GM19467 (cell line): ENCODE data around the gene ADAM33.

Source experiments
- ATAC-seq: cut with Tn5 transposase; IDR thresholded peaks from one replicate; pipeline ENCODE4 v1.9.1; 2021; ENCODE audit warnings: mild to moderate bottlenecking, moderate library complexity; ENCODE audit not compliant: unreplicated experiment

The ADAM33 gene, protein sequence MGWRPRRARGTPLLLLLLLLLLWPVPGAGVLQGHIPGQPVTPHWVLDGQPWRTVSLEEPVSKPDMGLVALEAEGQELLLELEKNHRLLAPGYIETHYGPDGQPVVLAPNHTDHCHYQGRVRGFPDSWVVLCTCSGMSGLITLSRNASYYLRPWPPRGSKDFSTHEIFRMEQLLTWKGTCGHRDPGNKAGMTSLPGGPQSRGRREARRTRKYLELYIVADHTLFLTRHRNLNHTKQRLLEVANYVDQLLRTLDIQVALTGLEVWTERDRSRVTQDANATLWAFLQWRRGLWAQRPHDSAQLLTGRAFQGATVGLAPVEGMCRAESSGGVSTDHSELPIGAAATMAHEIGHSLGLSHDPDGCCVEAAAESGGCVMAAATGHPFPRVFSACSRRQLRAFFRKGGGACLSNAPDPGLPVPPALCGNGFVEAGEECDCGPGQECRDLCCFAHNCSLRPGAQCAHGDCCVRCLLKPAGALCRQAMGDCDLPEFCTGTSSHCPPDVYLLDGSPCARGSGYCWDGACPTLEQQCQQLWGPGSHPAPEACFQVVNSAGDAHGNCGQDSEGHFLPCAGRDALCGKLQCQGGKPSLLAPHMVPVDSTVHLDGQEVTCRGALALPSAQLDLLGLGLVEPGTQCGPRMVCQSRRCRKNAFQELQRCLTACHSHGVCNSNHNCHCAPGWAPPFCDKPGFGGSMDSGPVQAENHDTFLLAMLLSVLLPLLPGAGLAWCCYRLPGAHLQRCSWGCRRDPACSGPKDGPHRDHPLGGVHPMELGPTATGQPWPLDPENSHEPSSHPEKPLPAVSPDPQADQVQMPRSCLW

DNA sequence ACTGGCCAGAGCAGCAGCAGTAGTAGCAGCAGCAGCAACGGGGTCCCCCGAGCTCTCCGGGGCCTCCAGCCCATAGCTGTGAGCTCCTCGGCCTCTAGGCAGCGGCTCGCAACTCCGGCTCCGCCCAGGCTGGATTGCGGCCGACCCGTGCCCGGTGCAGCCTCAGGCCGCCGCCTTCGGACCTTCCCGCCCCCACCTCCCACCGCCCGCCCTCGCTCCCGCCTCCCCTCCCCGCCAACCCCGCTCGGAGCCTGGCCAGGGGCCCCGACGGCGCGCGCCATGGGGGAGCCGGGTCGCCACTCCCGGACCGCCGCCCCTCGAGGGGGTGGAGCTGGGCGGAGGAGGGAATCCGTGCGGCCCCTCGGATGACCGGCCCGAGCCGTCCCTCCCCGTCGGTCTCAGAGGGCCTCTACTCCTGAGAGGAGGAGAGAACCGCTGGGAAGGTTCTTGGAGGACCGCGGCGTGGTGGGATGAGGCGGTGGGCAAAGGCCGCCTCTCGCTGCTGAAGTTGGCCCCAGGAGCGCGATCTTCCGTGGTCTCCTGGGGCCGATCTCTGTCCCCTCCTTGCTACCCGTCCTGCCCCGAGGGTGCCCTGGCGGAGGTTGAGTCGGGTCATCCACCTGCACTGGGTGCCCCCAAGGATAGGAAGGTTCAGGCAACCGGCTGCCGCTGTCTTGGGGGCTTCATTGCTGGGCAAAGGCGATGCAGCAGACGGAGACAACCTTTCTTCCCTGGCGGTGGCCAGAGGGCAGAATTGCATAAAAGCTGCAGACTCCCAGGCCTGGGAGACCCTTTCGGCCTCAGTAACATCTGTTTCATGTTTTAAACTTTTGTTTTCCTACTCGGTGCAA, at the start of gene ADAM33:
TSS of gene ADAM33 (minus strand) at position 80 of the 851 bp plus-strand sequence. CDS start at position 74, 6 bp downstream.
- no peak for ATAC-seq

DNA sequence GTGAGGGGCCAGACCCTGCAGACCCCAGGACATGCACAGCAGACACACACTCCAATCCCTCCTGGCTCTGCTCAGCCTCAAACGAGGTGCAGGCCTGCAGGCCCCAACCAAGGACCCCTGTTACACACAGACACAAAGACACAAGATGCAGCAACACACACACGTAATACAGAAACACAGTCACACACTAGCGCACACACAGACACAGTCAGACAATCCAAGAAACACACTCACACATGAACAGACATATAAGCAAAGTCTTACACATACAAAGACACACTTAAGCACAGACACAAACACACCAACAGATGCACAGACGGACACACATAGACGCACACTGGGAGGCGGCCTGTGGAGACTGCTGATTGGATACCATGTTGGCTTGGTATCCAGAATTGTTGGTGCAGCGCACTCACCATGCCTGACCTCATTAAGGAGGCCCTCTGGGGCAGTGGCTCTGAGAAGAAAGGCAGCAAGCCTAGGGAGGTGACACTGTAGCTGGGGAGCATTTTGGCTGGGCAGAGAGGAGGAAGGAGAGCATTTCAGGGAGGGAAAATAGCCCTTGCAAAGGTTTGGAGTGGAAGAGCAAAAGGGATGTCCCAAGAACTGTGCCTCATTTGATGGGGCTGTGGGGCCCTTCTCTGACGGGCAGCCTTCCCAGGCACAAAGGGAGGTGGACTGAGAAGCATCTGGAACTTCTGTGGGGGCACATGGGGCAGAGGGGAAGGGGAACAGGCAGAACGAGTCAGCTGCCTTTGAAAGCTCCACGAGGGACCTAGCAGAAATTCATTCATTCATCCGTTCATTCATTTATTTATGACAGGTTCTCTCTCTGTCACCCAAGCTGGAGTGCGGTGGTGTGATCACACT, 49.2 kb upstream of the ADAM33 start:
- ATAC-seq: no peak

DNA sequence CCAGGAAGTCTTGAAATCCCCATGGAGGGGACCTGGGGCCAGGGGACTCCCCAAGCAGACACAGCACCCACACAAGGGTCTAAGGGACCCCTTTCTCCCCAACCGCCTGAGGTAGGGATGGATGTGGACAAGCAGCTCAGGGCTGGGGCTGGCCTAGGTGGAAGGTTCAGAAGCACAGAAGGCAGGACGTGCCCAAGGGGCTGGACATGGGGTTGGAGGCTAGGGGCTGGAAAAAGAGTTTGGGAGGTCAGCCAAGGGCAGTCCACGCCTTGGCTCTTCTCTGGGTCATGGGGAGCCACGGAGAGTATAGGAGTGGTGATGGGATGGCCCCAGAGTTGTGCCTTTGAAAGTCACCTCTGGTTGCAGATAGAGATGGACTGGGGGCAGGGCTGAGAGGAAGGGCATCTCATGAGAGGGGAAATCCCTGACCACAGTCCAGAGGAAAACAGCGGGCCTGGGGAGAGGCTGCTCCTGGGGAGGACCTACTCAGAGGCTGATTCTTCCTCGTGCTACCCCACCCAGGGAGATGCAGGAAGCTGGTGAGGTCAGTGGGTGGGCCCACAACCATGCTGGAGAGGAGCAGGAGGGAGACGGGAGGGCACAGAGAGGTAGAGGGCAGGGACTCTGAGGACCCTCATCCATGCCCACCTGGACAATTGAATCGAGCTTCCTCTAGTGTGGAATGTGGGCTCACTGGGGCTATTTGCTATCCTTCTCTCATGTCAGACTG, 48.2 kb upstream of the ADAM33 start:
- ATAC-seq: no peak

DNA sequence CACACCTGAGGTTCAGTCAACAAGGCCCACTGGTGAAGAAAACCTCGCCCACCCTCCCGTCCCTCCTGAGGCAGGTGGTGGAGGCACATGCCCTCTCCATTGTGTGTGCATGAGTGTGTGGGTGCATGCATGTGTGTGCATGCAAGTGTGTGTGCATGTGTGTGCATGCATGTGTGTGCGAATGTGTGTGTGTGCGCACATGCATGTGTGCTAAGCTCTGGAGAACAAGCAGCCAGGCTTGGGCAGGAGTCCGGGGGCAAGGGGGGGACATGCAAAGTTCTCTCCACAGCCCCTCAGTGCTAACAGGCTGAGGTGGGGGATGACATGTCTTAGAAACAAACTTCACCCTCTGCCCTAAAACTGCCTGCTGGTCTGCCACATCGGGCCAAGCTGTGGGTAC, 47.6 kb upstream of the ADAM33 start:
- ATAC-seq: no peak

DNA sequence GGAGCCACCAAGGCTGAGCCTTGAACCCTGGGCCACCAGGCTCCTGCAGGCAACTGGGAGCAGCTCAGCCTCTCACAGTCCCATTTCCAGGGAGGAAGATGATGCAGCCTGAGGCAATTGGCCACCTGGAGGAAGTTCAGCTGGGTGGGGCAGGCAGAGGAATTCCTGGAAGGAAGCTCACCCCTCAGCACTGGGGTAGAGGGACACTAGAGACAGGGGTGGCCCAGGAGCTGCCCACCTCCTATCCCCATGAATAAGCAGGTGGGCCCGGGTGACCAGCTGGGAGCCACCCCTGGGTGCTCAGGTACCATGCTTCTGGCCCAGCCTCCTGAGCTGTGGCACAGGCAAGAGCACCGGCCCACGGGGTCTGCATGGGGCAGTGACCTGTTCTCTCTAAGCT, 47.1 kb upstream of the ADAM33 start:
- no peak for ATAC-seq

DNA sequence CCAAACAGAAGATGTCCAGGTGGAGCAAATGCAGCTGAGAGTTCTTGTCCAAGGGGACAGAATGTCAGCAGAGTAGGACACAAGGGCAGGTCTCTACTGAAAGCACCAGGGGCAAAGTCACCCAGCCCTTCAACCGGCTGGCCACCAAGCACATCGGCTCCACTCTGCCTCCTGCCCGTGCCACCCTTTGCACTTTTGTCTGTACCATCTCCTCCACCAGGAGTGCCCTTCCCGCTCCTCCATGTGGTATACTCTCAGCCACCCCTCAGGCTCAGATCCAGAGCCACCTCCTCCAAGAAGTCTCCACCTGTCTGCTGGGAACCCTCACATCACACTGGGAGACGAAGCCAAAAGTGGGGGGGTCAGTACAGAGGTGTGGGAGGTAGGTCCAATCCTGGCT, 46.5 kb upstream of the ADAM33 start:
- ATAC-seq: no peak

DNA sequence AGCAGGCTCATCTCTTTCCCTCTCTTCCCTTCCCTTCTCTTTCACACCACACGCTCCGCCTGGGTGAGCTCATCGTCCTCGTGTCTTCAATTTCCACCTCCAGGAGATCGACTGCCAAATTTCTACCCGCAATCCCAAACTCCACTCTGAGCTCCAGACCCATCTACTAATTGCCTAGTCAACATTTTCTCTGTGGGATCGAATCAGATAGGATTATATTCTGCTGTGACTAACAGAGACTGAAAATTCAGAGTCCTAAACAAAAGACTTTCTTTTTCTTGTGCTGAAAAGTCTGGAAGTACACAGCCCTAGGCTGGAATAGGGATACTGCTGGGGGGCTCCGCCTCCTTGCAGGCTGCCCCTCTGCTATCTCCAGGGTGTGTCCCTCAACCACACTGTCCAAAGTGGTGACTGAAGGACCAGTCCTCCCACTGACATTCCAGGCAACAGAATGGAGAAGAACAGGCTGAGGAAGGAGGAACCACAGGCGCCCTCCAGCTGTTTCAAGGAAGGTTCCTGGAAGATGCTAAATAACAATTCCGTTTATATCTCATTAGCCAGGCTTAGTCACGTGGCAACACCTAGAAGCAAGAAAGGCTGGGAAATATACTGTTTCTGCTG, 45.7 kb upstream of the ADAM33 start:
- ATAC-seq: no peak

DNA sequence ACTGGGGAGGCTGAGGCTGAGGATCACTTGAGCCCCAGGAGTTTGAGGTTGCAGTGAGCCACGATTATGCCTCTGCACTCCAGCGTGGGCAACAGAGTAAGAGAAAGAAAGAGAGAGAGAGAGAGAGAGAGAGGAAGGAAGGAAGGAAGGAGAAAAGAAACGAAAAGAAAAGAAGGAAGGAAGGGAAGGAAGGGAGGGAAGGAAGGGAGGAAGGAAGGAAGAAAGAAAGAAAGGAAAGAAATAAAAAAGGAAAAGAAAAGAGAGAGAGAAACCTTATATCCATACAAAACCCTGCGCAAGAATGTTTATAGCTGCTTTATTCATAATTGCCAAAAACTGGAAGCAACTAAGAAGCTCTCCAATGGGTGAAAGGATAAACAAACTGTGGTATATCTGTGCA, 42.5 kb upstream of the ADAM33 start:
- no peak for ATAC-seq

DNA sequence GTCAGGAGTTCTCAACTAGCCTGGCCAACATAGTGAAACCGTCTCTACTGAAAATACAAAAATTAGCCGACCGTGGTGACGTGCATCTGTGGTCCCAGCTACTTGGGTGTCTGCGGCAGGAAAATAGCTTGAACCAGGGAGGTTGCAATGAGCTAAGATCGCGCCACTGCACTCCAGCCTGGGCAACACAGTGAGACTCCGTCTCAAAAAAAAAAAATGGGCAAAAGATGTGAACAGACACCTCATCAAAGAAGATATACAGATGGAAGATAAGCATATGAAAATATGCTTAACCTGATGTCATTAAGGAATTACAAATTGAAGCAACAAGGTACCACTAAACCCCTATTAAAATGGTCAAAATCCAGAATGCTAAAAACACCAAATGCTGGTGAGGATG, 41.5 kb upstream of the ADAM33 start:
- no peak for ATAC-seq

DNA sequence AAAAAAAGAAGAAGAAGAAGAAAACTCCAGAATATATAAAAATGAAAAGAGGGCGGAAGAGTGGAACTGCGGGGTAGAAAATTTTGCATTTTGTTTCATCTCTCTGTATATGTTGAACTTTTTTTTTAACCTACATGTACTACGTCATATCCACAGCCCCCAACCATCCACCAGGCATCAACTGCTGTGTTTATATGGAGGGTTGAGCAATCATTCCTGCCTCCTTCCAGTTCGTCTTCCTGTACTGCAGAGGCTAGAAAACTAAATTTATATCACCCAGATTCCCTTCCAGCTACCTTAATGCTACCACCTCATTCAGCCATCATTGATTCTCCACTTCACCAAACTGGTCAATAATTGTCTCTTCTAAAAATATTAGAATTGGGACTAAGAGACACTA, 40.1 kb upstream of the ADAM33 start:
- no peak for ATAC-seq

DNA sequence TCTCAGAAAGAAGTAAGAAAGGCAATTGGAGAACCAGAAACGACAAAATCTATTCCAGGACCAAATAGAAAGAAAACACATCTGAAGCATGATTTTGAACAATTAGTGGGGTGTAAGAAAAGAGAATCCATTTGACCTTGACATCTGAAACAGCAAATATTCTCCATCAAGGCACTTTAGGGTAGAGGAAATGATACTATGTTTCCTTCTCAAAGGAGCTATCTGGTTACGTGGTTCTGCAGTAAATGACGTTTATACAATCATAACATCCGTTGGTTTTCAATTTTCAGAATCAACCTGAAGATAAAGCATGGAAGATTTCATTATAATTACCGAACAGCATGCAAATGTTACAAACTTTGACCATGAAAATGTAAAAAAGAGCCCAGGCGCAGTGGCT, 38.8 kb upstream of the ADAM33 start:
- no peak for ATAC-seq

DNA sequence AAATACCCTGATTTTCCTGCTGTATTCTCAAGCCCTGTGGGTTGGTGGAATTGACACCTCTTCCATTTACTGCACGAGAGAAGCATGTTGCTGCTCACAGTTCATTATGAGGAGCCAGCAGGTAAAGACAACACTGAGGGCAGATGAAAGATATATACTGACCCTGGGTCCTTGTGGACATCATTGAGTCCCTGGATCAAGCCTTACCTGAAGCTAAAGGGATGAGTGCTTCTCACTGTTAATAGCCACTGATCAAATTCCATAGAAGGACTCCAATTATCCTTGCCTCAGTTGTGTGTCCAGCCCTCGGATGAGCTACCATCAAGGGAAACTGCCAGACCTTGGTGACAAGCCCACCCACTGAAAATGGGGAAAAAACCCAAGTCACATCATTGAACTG, 38.3 kb upstream of the ADAM33 start:
- no peak for ATAC-seq

DNA sequence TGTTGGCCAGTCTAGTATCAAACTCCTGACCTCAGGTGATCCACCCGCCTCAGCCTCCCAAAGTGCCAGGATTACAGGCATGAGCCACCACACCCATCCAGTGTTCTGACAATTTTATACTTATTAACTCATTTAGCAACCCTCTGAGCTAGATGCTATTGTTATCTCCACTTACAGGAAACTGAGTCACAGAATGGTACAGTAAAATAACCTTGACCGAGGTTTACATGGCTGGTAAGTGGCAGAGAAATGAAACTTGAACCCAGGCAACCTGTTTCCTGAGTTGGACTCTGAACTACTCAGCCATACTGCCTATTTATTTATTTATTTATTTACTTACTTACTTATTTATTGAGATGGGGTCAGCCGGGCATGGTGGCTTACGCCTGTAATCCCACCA, 37.2 kb upstream of the ADAM33 start:
- no peak for ATAC-seq

DNA sequence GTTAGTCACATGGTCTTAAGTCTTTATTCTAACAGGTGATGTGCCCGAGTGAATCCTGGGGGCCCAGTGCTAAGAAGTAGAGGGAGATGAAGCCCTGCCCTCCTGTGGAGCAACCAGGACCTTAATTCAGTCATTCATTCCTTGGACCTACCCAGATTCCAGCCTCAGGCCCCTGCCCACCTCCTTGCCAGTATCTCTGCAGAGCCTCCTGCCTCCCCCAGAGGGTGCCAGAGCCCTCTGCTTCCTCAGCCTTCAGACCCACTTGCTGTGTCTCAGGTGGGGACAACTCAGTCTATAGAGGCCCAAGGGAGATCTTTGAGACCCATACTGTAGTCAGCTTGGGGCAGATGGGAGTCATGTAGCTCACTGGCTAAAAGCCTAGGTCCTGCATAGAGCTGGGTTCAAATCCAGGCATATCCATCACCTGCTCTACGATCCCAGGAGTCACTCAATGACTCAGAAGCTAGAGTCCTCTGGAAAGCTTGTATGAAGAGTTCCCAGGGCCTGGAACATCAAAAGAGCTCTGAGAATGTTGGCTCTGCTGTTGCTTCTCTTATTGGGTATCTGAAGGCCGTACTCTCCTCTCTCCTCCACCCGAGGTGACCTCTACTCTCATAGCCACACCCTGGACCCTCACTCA, 34.5 kb upstream of the ADAM33 start:
- ATAC-seq: no peak

DNA sequence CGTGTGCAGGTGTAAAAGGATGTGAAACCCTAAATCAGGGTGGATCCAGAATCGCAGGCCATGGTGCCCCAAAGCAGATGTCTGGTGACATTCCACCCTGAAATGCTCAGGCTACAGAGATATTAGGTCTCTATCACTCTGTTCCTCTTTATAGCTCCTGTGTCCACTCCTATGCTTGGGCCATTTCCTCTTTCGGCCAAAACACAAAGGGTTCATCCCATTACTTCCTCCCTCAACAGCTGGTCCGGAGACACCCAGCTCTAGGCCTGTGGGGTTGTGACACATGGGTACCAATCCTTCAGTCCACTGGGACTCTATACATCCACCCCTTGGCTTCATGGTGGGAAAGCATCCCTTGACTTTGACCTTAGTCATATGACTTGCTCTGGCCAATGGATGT, 32.3 kb upstream of the ADAM33 start:
- no peak for ATAC-seq

DNA sequence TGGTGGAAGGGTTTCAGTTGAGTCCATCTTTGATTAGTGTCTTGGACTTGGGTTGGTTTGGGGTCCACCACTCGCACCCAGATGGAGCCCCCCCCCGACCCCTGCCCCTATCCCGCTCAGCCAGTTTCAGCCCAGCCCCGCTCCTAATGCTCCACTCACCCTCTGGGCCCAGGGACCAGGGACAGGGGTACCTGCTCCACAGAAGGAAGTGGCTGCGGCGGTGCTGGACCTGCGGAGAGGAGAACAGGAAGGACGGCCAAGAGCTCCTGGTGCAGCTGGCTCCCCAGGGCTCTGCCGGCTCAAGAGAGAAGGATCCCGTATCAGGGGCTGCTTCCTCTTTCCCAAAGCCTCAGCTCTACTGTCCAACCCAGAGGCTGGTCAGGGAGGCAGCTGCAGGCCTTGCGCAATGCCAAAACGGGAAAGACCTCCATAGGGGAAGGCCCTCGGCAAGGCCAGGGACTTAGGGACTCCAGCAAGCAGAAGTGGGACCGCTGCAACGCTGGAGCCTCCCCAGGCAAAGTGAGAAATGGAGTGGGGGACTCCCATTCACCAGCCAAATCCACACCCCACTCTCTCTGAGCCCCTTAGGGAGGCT, 30.6 kb upstream of the ADAM33 start, which contains the start of gene SIGLEC1:
TSS of gene SIGLEC1 (minus strand) at position 322 of the 595 bp plus-strand sequence. CDS start 5,472 bp downstream, outside the sequence.
- ATAC-seq: no peak

DNA sequence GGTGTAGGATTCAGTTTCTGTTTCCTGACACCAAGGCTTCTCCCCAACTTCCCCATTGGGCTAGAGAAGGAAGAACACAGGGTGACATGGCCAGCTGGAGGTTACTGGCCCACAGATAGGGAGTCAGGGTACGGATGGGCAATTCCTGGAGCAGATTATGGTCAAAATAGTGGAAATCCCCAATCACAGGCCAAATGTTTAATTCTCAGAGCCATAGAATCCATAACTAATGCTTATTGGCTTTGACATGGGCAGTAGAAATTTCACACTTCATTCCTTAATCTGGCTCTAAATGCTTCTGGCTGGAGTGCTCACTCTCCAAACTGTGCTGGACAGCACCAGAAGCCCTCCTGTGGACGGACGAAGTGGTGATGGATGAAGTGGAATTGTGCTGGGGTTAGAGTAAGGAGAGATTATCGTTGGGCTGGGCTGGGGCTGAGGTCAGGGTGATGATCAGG, 29.7 kb upstream of the ADAM33 start:
- ATAC-seq: no peak
